ENCODE results near the gene CUZD1. TPM values are rescaled to one million over a fixed set of nuclear protein-coding genes. Genes with fewer than 3 reads are reported as not detected.
"Not testable (repeated sequence)": the region's sequence is repeated elsewhere in the genome, so short reads cannot be mapped to it uniquely, and the experiment has no call there.

Gene CUZD1
- total RNA-seq, 2 experiments from 2014 or later = 1.6 to 1.7 TPM

GRCh38 chr10:122868768-122869167, 23.1 kb upstream of the CUZD1 start:
- H3K27ac Mint-ChIP-seq; DNase-seq; CTCF ChIA-PET; H3K27me3 Mint-ChIP-seq; H3K4me3 Mint-ChIP-seq; ATAC-seq; intact Hi-C loops (cut with DNase I, micrococcal nuclease); POLR2A ChIA-PET: not testable (repeated sequence)
- peaks cover 29% of the 10 kb centered on the region for H3K4me1 Mint-ChIP-seq
- peaks cover 11% of the 10 kb centered on the region for H3K9me3 Mint-ChIP-seq (ENCODE audit: low read depth)
- peaks cover 35% of the 10 kb centered on the region for H3K36me3 Mint-ChIP-seq (ENCODE audit: low read depth)

- H3K9me3 Mint-ChIP-seq (ENCODE audit: low read depth); DNase-seq; intact Hi-C loops (cut with DNase I, micrococcal nuclease); H3K27me3 Mint-ChIP-seq; H3K4me3 Mint-ChIP-seq; POLR2A ChIA-PET: not testable (repeated sequence)
- H3K36me3 Mint-ChIP-seq (ENCODE audit: low read depth) = peaks cover 28% of the 10 kb centered on the region
- ATAC-seq = peak; percentile 65
- CTCF ChIA-PET = interaction anchor here (0.7 kb wide), 1 partner anchor 40 kb away, joined by 3 read pairs; no protein-coding TSS in a partner anchor
- peaks cover 29% of the 10 kb centered on the region for H3K4me1 Mint-ChIP-seq
- peak overlapping the region; percentile 66 for H3K27ac Mint-ChIP-seq
These were observed 21.3 kb upstream of the CUZD1 start for GRCh38 chr10:122866757-122867482.

GRCh38 chr10:122864901-122865300, 19.2 kb upstream of the CUZD1 start:
- H3K27ac Mint-ChIP-seq = no peak overlapping the region
- POLR2A ChIA-PET = no interaction called here
- peaks cover 8% of the 10 kb centered on the region for H3K9me3 Mint-ChIP-seq (ENCODE audit: low read depth)
- intact Hi-C loops (cut with DNase I, micrococcal nuclease) = no loop called here
- no peak overlapping the region for H3K4me3 Mint-ChIP-seq
- CTCF ChIA-PET = interaction anchor here (0.9 kb wide), 1 partner anchor 17 kb away, joined by 3 read pairs; no protein-coding TSS in a partner anchor
- no peaks in the 10 kb centered on the region for H3K27me3 Mint-ChIP-seq
- peaks cover 28% of the 10 kb centered on the region for H3K4me1 Mint-ChIP-seq
- DNase-seq (no peak), ATAC-seq (no peak)
- H3K36me3 Mint-ChIP-seq (ENCODE audit: low read depth) = peaks cover 17% of the 10 kb centered on the region

- POLR2A ChIA-PET = no interaction called here
These were observed 18.5 kb upstream of the CUZD1 start for GRCh38 chr10:122864194-122864592.

GRCh38 chr10:122863216-122864193, 17.8 kb upstream of the CUZD1 start:
- ChIA-PET POLR2A (no interaction called here), CTCF (interaction anchor here (0.6 to 1.3 kb wide), 2 partner anchors 10 to 13 kb away, joined by 3 read pairs; no protein-coding TSS in a partner anchor)
- intact Hi-C loops (cut with DNase I, micrococcal nuclease) = no loop called here
- Mint-ChIP-seq H3K36me3 (ENCODE audit: low read depth) (peaks cover 29% of the 10 kb centered on the region), H3K4me3 (no peak overlapping the region), H3K4me1 (peaks cover 22% of the 10 kb centered on the region), H3K27ac (no peak overlapping the region), H3K9me3 (ENCODE audit: low read depth) (peaks cover 4% of the 10 kb centered on the region), H3K27me3 (no peaks in the 10 kb centered on the region)
- DNase-seq (no peak), ATAC-seq (no peak)

More at GRCh38 chr10:122864194-122864592, 18.5 kb upstream of the CUZD1 start:
- DNase-seq (no peak), ATAC-seq (no peak)
- peaks cover 22% of the 10 kb centered on the region for H3K36me3 Mint-ChIP-seq (ENCODE audit: low read depth)
- intact Hi-C loops (cut with DNase I, micrococcal nuclease) = no loop called here
- H3K9me3 Mint-ChIP-seq (ENCODE audit: low read depth) = peaks cover 6% of the 10 kb centered on the region
- CTCF ChIA-PET = no interaction called here
- no peaks in the 10 kb centered on the region for H3K27me3 Mint-ChIP-seq
- H3K27ac Mint-ChIP-seq = no peak overlapping the region
- H3K4me3 Mint-ChIP-seq = no peak overlapping the region
- H3K4me1 Mint-ChIP-seq = peaks cover 22% of the 10 kb centered on the region

- no peaks in the 10 kb centered on the region for H3K9me3 Mint-ChIP-seq (ENCODE audit: low read depth)
- H3K4me3 Mint-ChIP-seq = no peak overlapping the region
- POLR2A ChIA-PET = no interaction called here
- no peak overlapping the region for H3K27ac Mint-ChIP-seq
- ATAC-seq (no peak), DNase-seq (no peak)
- intact Hi-C loops (cut with DNase I, micrococcal nuclease) = no loop called here
- peaks cover 7% of the 10 kb centered on the region for H3K4me1 Mint-ChIP-seq
- CTCF ChIA-PET = no interaction called here
- H3K27me3 Mint-ChIP-seq = no peaks in the 10 kb centered on the region
- peaks cover 21% of the 10 kb centered on the region for H3K36me3 Mint-ChIP-seq (ENCODE audit: low read depth)
These were observed 16.1 kb upstream of the CUZD1 start for GRCh38 chr10:122861711-122862161.

GRCh38 chr10:122859527-122859926, 13.9 kb upstream of the CUZD1 start:
- DNase-seq (no peak), ATAC-seq (no peak)
- Mint-ChIP-seq H3K27ac (no peak overlapping the region), H3K27me3 (no peaks in the 10 kb centered on the region), H3K9me3 (ENCODE audit: low read depth) (no peaks in the 10 kb centered on the region), H3K4me1 (peaks cover 7% of the 10 kb centered on the region), H3K4me3 (no peak overlapping the region), H3K36me3 (ENCODE audit: low read depth) (peaks cover 28% of the 10 kb centered on the region)
- CTCF ChIA-PET = no interaction called here
- POLR2A ChIA-PET = interaction anchor here (0.6 kb wide), 1 partner anchor 192 kb away, joined by 3 read pairs; no protein-coding TSS in a partner anchor
- intact Hi-C loops (cut with DNase I, micrococcal nuclease) = no loop called here

- peaks cover 40% of the 10 kb centered on the region for H3K36me3 Mint-ChIP-seq (ENCODE audit: low read depth)
These were observed 12.4 kb upstream of the CUZD1 start for GRCh38 chr10:122858042-122858441.

GRCh38 chr10:122856902-122857301, 11.2 kb upstream of the CUZD1 start:
- DNase-seq = no peak

More at GRCh38 chr10:122858042-122858441, 12.4 kb upstream of the CUZD1 start:
- DNase-seq; H3K4me3 Mint-ChIP-seq; CTCF ChIA-PET; POLR2A ChIA-PET; H3K9me3 Mint-ChIP-seq (ENCODE audit: low read depth); H3K27me3 Mint-ChIP-seq; ATAC-seq; intact Hi-C loops (cut with DNase I, micrococcal nuclease); H3K27ac Mint-ChIP-seq: not testable (repeated sequence)
- peaks cover 14% of the 10 kb centered on the region for H3K4me1 Mint-ChIP-seq

GRCh38 chr10:122855745-122856144, 10.1 kb upstream of the CUZD1 start:
- ATAC-seq (no peak), DNase-seq (no peak)
- Mint-ChIP-seq H3K27me3 (no peaks in the 10 kb centered on the region), H3K36me3 (ENCODE audit: low read depth) (peaks cover 54% of the 10 kb centered on the region), H3K27ac (no peak overlapping the region), H3K4me1 (peaks cover 16% of the 10 kb centered on the region), H3K4me3 (no peak overlapping the region), H3K9me3 (ENCODE audit: low read depth) (no peaks in the 10 kb centered on the region)
- intact Hi-C loops (cut with DNase I, micrococcal nuclease) = no loop called here
- ChIA-PET CTCF (no interaction called here), POLR2A (no interaction called here)

More at GRCh38 chr10:122856902-122857301, 11.2 kb upstream of the CUZD1 start:
- CTCF ChIA-PET = interaction anchor here (0.5 kb wide), 1 partner anchor 1472 kb away, joined by 4 read pairs; no protein-coding TSS in a partner anchor
- H3K4me1 Mint-ChIP-seq = peaks cover 14% of the 10 kb centered on the region
- no peak for ATAC-seq
- POLR2A ChIA-PET = no interaction called here
- intact Hi-C loops (cut with DNase I, micrococcal nuclease) = no loop called here
- peaks cover 48% of the 10 kb centered on the region for H3K36me3 Mint-ChIP-seq (ENCODE audit: low read depth)
- no peaks in the 10 kb centered on the region for H3K9me3 Mint-ChIP-seq (ENCODE audit: low read depth)
- no peak overlapping the region for H3K4me3 Mint-ChIP-seq
- H3K27me3 Mint-ChIP-seq = no peaks in the 10 kb centered on the region
- H3K27ac Mint-ChIP-seq = no peak overlapping the region

- no peaks in the 10 kb centered on the region for H3K27me3 Mint-ChIP-seq
- DNase-seq (no peak), ATAC-seq (no peak)
- H3K4me1 Mint-ChIP-seq = peaks cover 16% of the 10 kb centered on the region
- H3K4me3 Mint-ChIP-seq = no peak overlapping the region
- H3K9me3 Mint-ChIP-seq (ENCODE audit: low read depth) = no peaks in the 10 kb centered on the region
- intact Hi-C loops (cut with DNase I, micrococcal nuclease) = no loop called here
- ChIA-PET POLR2A (no interaction called here), CTCF (no interaction called here)
- no peak overlapping the region for H3K27ac Mint-ChIP-seq
- H3K36me3 Mint-ChIP-seq (ENCODE audit: low read depth) = peaks cover 61% of the 10 kb centered on the region
These were observed 9.0 kb upstream of the CUZD1 start for GRCh38 chr10:122854648-122855047.

All from activated CD4-positive, alpha-beta T cell treated with anti-CD3 and anti-CD28 coated beads for 36 hours (primary cell).